ENCODE results near the gene ZNF487. TPM values are rescaled to one million over a fixed set of nuclear protein-coding genes. Genes with fewer than 3 reads are reported as not detected.
A peak's percentile ranks its signal among the peaks of the same experiment; 100 is the strongest.

Gene ZNF487
- total and polyA plus RNA-seq, 10 of the 15 experiments (the other 5 are each of a cell fraction or from before 2014, with no cell fraction given): 0.74 to 2.1 (median 1.1) TPM

GRCh38 chr10:43394868-43395267, 42.0 kb upstream of the ZNF487 start:
- Histone ChIP-seq H3K4me3 (peak overlapping the region; percentile 94; the same call in 1 of the 2 replicates), H3K27ac (ENCODE audit: control insufficient read depth, insufficient read depth) (peak overlapping the region; percentile 40; the same call in 1 of the 2 replicates), H3K9me3 (replicated peaks; ENCODE audit: control insufficient read depth, insufficient read depth, low read length) (no peaks in the 10 kb centered on the region), H3K27me3 (replicated peaks in 1 of 2; ENCODE audit: control insufficient read depth in 2 of 2, insufficient read depth in 2 of 2, low read length in 1 of 2) (no peaks in the 10 kb centered on the region), H3K79me2 (ENCODE audit: control insufficient read depth, insufficient read depth, low read length) (peaks cover 93% of the 10 kb centered on the region), H3K36me3 (ENCODE audit: control insufficient read depth in 2 of 2, insufficient read depth in 2 of 2, low read length in 1 of 2) (peaks cover 19 to 28% of the 10 kb centered on the region in 2 experiments), H3K4me2 (ENCODE audit: control insufficient read depth, insufficient read depth) (peak overlapping the region; percentile 89), H3K9ac (ENCODE audit: control insufficient read depth, insufficient read depth, low read length) (peak overlapping the region; percentile 90), H2AFZ (ENCODE audit: control insufficient read depth, low read depth, low read length) (no peak overlapping the region), H4K20me1 (ENCODE audit: control insufficient read depth, insufficient read depth) (peaks cover 21% of the 10 kb centered on the region), H3K4me1 (ENCODE audit: control insufficient read depth, insufficient read depth, low read length) (peaks cover 17% of the 10 kb centered on the region)
- intact Hi-C loops (cut with micrococcal nuclease; ENCODE audit: unreplicated experiment) (loop anchor here (10.0 kb wide), 1 partner anchor 760 kb away; the partner anchor contains the start of gene ZNF33B), in situ Hi-C loops (cut with MboI) (loop anchor here (5.0 to 25.0 kb wide), 3 partner anchors 57 to 608 kb away; partner anchors contain the start of gene BMS1)
- ATAC-seq: no peak
- WGBS (ENCODE audit: insufficient coverage, insufficient replicate concordance, low lambda C conversion rate, missing lambda C conversion rate): 55% methylated on average over 6 of the region's 6 CpGs
- SMC1A ChIA-PET (ENCODE audit: uncharacterized antibody, unreplicated experiment): interaction anchor here (1.0 to 1.7 kb wide), 3 partner anchors 9 to 39 kb away, joined by 3 to 6 read pairs (median 5); no protein-coding TSS in a partner anchor
- RAD21 ChIA-PET (ENCODE audit: unreplicated experiment): no interaction called here
- CTCF ChIA-PET: interaction anchor here (0.8 to 1.3 kb wide), 4 partner anchors 25 to 190 kb away, joined by 3 to 7 read pairs (median 3); no protein-coding TSS in a partner anchor
- POLR2A ChIA-PET: interaction anchor here (1.1 to 2.5 kb wide), 2 partner anchors 12 to 14 kb away, joined by 3 to 19 read pairs; partner anchors contain the start of gene HNRNPF
- no TSS peak for BruUV-seq (replicated peaks)
- no peak for TF ChIP-seq ZNF217 (IDR thresholded peaks at IDR 0.05)
- no peak for TF ChIP-seq ETV6 (conservative IDR thresholded peaks at IDR 0.05 in 1 of 2, IDR thresholded peaks at IDR 0.05 in 1 of 2; ENCODE audit: borderline replicate concordance in 1 of 2, low read depth in 1 of 2)
- no peak for TF ChIP-seq HDGF (IDR thresholded peaks at IDR 0.05)
- TF ChIP-seq SMAD5 (IDR thresholded peaks at IDR 0.05; ENCODE audit: low read depth): no peak
- TF ChIP-seq STAT1 (conservative IDR thresholded peaks at IDR 0.05): no peak
- TF ChIP-seq EGR1 (IDR thresholded peaks at IDR 0.05; ENCODE audit: borderline replicate concordance in 1 of 2, low read depth in 2 of 2, low read length in 2 of 2): no peak
- no peak for TF ChIP-seq KDM1A (IDR thresholded peaks at IDR 0.05; ENCODE audit: borderline replicate concordance)
- TF ChIP-seq CBX3 (IDR thresholded peaks at IDR 0.05; ENCODE audit: borderline replicate concordance, low read depth): no peak
- TF ChIP-seq KLF5 (IDR thresholded peaks at IDR 0.05; ENCODE audit: partially characterized antibody): no peak
- no peak for TF ChIP-seq NR2C1 (IDR thresholded peaks at IDR 0.05)
- no peak for TF ChIP-seq RAD51 (IDR thresholded peaks at IDR 0.05)
- no peak for TF ChIP-seq FOXK2 (IDR thresholded peaks at IDR 0.05)
- TF ChIP-seq SMC3 (IDR thresholded peaks at IDR 0.05; ENCODE audit: borderline replicate concordance, low read length): no peak
- no peak for TF ChIP-seq GATAD2B (conservative IDR thresholded peaks at IDR 0.05; ENCODE audit: low read depth)
- TF ChIP-seq ASH2L (IDR thresholded peaks at IDR 0.05; ENCODE audit: borderline replicate concordance, low read depth): no peak
- no peak for TF ChIP-seq USF1 (IDR thresholded peaks at IDR 0.05; ENCODE audit: borderline replicate concordance, extremely low read length, insufficient read depth, low read depth, low read length)
- TF ChIP-seq RBBP5 (conservative IDR thresholded peaks at IDR 0.05): no peak
- TF ChIP-seq NRF1 (conservative IDR thresholded peaks at IDR 0.05; ENCODE audit: low read depth, low read length): no peak
- DNase-seq (ENCODE audit: low read depth, low spot score): no peak
- no peak for FAIRE-seq

Data from GM12878 (cell line).